K562 (cell line): ENCODE measurements around the gene ABHD17B. TPM values are rescaled to one million over a fixed set of nuclear protein-coding genes. Genes with fewer than 3 reads are reported as not detected.

ENCODE experiments used
- ATAC-seq: fragments of 200-7000 bp; cut with Tn5 transposase; 3 replicates; pipeline ENCODE4 v1.9.1; 2020; ENCODE audit warnings: moderate library complexity
- BruUV-seq: library from RNA; stranded (reverse); fragments of 400-500 nt; replicated peaks from 2 replicates; lab custom pipeline; 2021; lab: Mats Ljungman, UMichigan
- CTCF ChIA-PET: fragments of 300-600 bp; formaldehyde crosslinking; extraction: SDS; loops from one replicate; lab custom pipeline; 2021; ENCODE audit warnings: low intra/inter-chr PET ratio; lab: Yijun Ruan, JAX
- POLR2A ChIA-PET: fragments of 300-600, 350-650 bp; sonication (Branson Sonifier 250); formaldehyde crosslinking; extraction: SDS; loops from one replicate; lab custom pipeline; 2021; ENCODE audit warnings: antibody characterized with exemption, inconsistent platforms; lab: Yijun Ruan, JAX
- DNase-seq, 4 experiments: peaks; one replicate each; pipeline versions ENCODE4 v3.0.0 to v3.0.0-alpha.2; 2011 to 2018; ENCODE audit warnings: low spot score in 3 of 4, mixed read lengths in 3 of 4; ENCODE audit errors: extremely low read depth in 1 of 4
- FAIRE-seq: peaks from 2 replicates; lab custom pipeline; 2011; peaks lifted over from hg19 to GRCh38; lab: Jason Lieb, UNC
- H2AFZ ChIP-seq: 2 replicates; pipeline ENCODE4 v1.6.0; 2011; ENCODE audit warnings: low read depth, low read length, control low read depth, inconsistent platforms
- H3K27ac ChIP-seq: fragments of 200-600 bp; 3 replicates; pipeline ENCODE4 v1.8.0; 2011; ENCODE audit warnings: low read depth, mild to moderate bottlenecking, control low read depth, inconsistent platforms, low read length, moderate library complexity, mixed read lengths; ENCODE audit errors: extremely low read depth
- H3K27me3 ChIP-seq, 2 experiments: fragments of 300-600 bp in 1 of 2; 2 replicates in 1 of 2; 3 replicates in 1 of 2; pipeline versions ENCODE4 v1.6.0 to v1.8.0; 2011; ENCODE audit warnings: inconsistent platforms in 2 of 2, low read length in 2 of 2, mild to moderate bottlenecking in 1 of 2, mixed read lengths in 1 of 2, moderate library complexity in 1 of 2; ENCODE audit not compliant: control insufficient read depth in 2 of 2, insufficient read depth in 2 of 2
- H3K36me3 ChIP-seq: fragments of 300-600 bp; 3 replicates; pipeline ENCODE4 v1.8.0; 2011; ENCODE audit warnings: mild to moderate bottlenecking, low read length, inconsistent platforms; ENCODE audit not compliant: control insufficient read depth, insufficient read depth
- H3K4me1 ChIP-seq, 2 experiments: fragments of 200-600 bp in 1 of 2; replicated peaks in 1 of 2; 2 replicates in 1 of 2; 3 replicates in 1 of 2; pipeline versions ENCODE4 v1.5.1 to v1.8.0; 2011; ENCODE audit warnings: inconsistent platforms in 2 of 2, low read length in 2 of 2, mild to moderate bottlenecking in 1 of 2, mixed read lengths in 1 of 2, moderate library complexity in 1 of 2; ENCODE audit not compliant: control insufficient read depth in 2 of 2, insufficient read depth in 2 of 2
- H3K4me2 ChIP-seq: 2 replicates; pipeline ENCODE4 v1.6.1; 2011; ENCODE audit warnings: low read length, control low read depth, inconsistent platforms, mixed read lengths; ENCODE audit not compliant: insufficient read depth
- H3K4me3 ChIP-seq: fragments of 200-600 bp; sonication (generic), shearing (Covaris generic); 2 replicates; pipeline ENCODE4 v1.5.1; 2016; ENCODE audit warnings: control low read depth, inconsistent platforms
- H3K79me2 ChIP-seq: fragments of 200-600 bp; 3 replicates; pipeline ENCODE4 v1.8.0; 2011; ENCODE audit warnings: low read length, inconsistent platforms; ENCODE audit not compliant: control insufficient read depth, insufficient read depth
- H3K9ac ChIP-seq, 2 experiments: 2 replicates each; pipeline versions ENCODE4 v1.6.0 to v1.6.1; 2011; ENCODE audit warnings: low read depth in 2 of 2, low read length in 2 of 2, control low read depth in 1 of 2, inconsistent platforms in 1 of 2, mild to moderate bottlenecking in 1 of 2, mixed read lengths in 1 of 2; ENCODE audit not compliant: insufficient read depth in 1 of 2
- H3K9me1 ChIP-seq: one replicate; pipeline ENCODE4 v1.6.0; 2011; ENCODE audit warnings: inconsistent platforms, mild to moderate bottlenecking, low read length, moderate library complexity; ENCODE audit not compliant: control insufficient read depth, insufficient read depth
- H3K9me3 ChIP-seq: replicated peaks from 2 replicates; pipeline ENCODE4 v1.5.1; 2011; ENCODE audit warnings: low read depth, low read length, inconsistent platforms; ENCODE audit not compliant: control insufficient read depth, insufficient read depth
- H4K20me1 ChIP-seq: replicated peaks from 2 replicates; pipeline ENCODE4 v1.6.1; 2011; ENCODE audit warnings: low read length, inconsistent platforms, mixed read lengths; ENCODE audit not compliant: control insufficient read depth, insufficient read depth
- DIDO1 ChIP-seq: fragments of 450-650 bp; IDR thresholded peaks from 2 replicates; pipeline ENCODE4 v1.6.1; 2016; ENCODE audit warnings: low read depth, missing biosample characterization, missing genetic modification characterization
- FOXP1 ChIP-seq: sonication (generic); formaldehyde crosslinking; IDR thresholded peaks from 2 replicates; pipeline ENCODE4 v1.8.0; 2022; ENCODE audit warnings: mild to moderate bottlenecking, missing genetic modification reagents
- GATAD2A ChIP-seq: fragments of 450-650 bp; IDR thresholded peaks from 2 replicates; pipeline ENCODE4 v1.6.1; 2017
- NFYB ChIP-seq: IDR thresholded peaks from 2 replicates; pipeline ENCODE4 v1.6.1; 2011; ENCODE audit warnings: mild to moderate bottlenecking, moderate library complexity; ENCODE audit not compliant: insufficient read length; ENCODE audit errors: extremely low read depth
- SNAPC5 ChIP-seq: fragments of 250-450 bp; sonication (Bioruptor Pico); IDR thresholded peaks from 2 replicates; pipeline ENCODE4 v1.8.0; 2021; ENCODE audit warnings: moderate library complexity, mild to moderate bottlenecking, inconsistent platforms
- TGIF2 ChIP-seq: sonication (generic); formaldehyde crosslinking; IDR thresholded peaks from 2 replicates; pipeline ENCODE4 v1.8.1; 2022; ENCODE audit warnings: mild to moderate bottlenecking, missing genetic modification reagents, moderate library complexity
- ZNF146 ChIP-seq: IDR thresholded peaks from one replicate; pipeline ENCODE4 v1.6.1; 2018; ENCODE audit warnings: missing compliant biosample characterization; ENCODE audit not compliant: unreplicated experiment
- ZNF79 ChIP-seq: fragments of 250-450 bp; sonication (Bioruptor Pico); IDR thresholded peaks from 2 replicates; pipeline ENCODE4 v1.4.0; 2020; ENCODE audit warnings: low read depth, mild to moderate bottlenecking, moderate library complexity
- WGBS: fragments of 100-300 bp; shearing (Covaris generic); methylation state at CpG from one replicate; pipeline ENCODE4 v1.1.6; 2016; ENCODE audit warnings: low coverage, mixed read lengths; ENCODE audit not compliant: insufficient coverage; ENCODE audit errors: missing lambda C conversion rate; 5-methylcytosine and 5-hydroxymethylcytosine counted together
- in situ Hi-C: fragments of 300-500 bp; cut with MboI; formaldehyde crosslinking; loops from 4 replicates; pipeline ENCODE4 v1.15.0; 2018; ENCODE audit warnings: inconsistent platforms, mixed read lengths
- intact Hi-C: fragments of 100-400 bp; cut with micrococcal nuclease; formaldehyde crosslinking; loops from 2 replicates; pipeline ENCODE4 v1.14.2; 2022
- polyA plus RNA-seq, 8 experiments: library from polyadenylated mRNA; depleted of rRNA in 4 of 8; stranded (reverse) in 5 of 8; unstranded in 3 of 8; fragments of >200 nt; fragmentation: Nextera tagmentation in 2 of 8; fragmentation: Illumina TruSeq in 1 of 8; extraction: Ambion mirVana in 2 of 8; extraction: Trizol in 1 of 8; gene quantifications; 2 replicates each; pipeline versions ENCODE4 v1.2.1 to v1.2.3, GENCODE V29; 2011 to 2014; ENCODE audit warnings: inconsistent platforms in 1 of 8, missing spikeins in 1 of 8
- total RNA-seq, 7 experiments: library from RNA; depleted of rRNA in 6 of 7; stranded (reverse); fragments of >200 nt in 6 of 7; fragmentation: Illumina TruSeq in 2 of 7; extraction: Trizol in 2 of 7; gene quantifications; 2 replicates each; pipeline versions ENCODE4 v1.2.1 to v1.2.3, GENCODE V29; 2011 to 2021; ENCODE audit warnings: low replicate concordance in 1 of 7
- TF ChIP-seq, protein P1 (sequence below), 2 experiments: fragments of 450-650 bp in 1 of 2; sonication (generic) in 1 of 2; formaldehyde crosslinking in 1 of 2; IDR thresholded peaks; 2 replicates each; pipeline versions ENCODE4 v1.7.1 to v1.9.0; 2016 to 2022; ENCODE audit warnings: inconsistent platforms in 1 of 2, mild to moderate bottlenecking in 1 of 2, missing genetic modification reagents in 1 of 2

ABHD17B gene
- total and polyA plus RNA-seq, 9 of the 15 experiments (the other 6 are each of a cell fraction or from before 2014, with no cell fraction given): 1.9 to 13.4 (median 10.1) TPM

DNA sequence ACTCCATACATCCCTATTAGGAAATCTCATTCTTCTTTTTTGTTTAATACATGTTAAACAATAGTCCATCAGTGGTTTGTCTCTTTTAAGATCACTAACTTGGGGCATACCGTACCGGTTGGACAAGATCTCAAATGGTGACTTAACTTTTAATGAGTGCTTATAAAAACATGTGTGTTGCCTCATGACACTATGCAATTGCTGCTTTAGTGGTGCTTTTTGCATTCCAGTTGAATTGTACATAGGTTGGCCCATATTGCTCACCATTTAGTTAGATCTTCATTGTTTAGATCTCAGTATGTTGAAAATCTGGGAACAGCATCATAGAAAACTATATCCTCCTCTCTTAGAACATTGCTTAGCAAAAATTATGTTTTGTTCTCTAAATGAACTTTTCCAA lies 18.2 kb upstream of the ABHD17B start:
- in situ Hi-C loops: no loop called here

GRCh38 chr9:71928806-71929205 lies 17.8 kb upstream of the ABHD17B start:
- H3K9ac ChIP-seq: no peak overlapping the region
- POLR2A ChIA-PET: interaction anchor here (2.5 kb wide), 1 partner anchor 18 kb away, joined by 7 read pairs; the partner anchor contains the start of genes ABHD17B and C9orf85
- H3K9me3 ChIP-seq: no peaks in the 10 kb centered on the region
- no peaks in the 10 kb centered on the region for H3K27me3 ChIP-seq
- DNase-seq (no peak), ATAC-seq (no peak), FAIRE-seq (no peak)
- BruUV-seq: no TSS peak
- no peak overlapping the region for H3K4me2 ChIP-seq
- no peaks in the 10 kb centered on the region; the same call in 2 of the 3 replicates for H3K79me2 ChIP-seq
- no peaks in the 10 kb centered on the region for H4K20me1 ChIP-seq
- in situ Hi-C loops (no loop called here), intact Hi-C loops (no loop called here)
- H3K4me3 ChIP-seq: no peak overlapping the region
- no peaks in the 10 kb centered on the region for H3K9me1 ChIP-seq
- CTCF ChIA-PET: no interaction called here
- no peak overlapping the region for H3K27ac ChIP-seq
- no peak overlapping the region for H2AFZ ChIP-seq
- no peaks in the 10 kb centered on the region for H3K36me3 ChIP-seq
- no peaks in the 10 kb centered on the region for H3K4me1 ChIP-seq
- WGBS: 100% methylated on average over 2 of the region's 2 CpGs
- TF ChIP-seq, protein P1, sequence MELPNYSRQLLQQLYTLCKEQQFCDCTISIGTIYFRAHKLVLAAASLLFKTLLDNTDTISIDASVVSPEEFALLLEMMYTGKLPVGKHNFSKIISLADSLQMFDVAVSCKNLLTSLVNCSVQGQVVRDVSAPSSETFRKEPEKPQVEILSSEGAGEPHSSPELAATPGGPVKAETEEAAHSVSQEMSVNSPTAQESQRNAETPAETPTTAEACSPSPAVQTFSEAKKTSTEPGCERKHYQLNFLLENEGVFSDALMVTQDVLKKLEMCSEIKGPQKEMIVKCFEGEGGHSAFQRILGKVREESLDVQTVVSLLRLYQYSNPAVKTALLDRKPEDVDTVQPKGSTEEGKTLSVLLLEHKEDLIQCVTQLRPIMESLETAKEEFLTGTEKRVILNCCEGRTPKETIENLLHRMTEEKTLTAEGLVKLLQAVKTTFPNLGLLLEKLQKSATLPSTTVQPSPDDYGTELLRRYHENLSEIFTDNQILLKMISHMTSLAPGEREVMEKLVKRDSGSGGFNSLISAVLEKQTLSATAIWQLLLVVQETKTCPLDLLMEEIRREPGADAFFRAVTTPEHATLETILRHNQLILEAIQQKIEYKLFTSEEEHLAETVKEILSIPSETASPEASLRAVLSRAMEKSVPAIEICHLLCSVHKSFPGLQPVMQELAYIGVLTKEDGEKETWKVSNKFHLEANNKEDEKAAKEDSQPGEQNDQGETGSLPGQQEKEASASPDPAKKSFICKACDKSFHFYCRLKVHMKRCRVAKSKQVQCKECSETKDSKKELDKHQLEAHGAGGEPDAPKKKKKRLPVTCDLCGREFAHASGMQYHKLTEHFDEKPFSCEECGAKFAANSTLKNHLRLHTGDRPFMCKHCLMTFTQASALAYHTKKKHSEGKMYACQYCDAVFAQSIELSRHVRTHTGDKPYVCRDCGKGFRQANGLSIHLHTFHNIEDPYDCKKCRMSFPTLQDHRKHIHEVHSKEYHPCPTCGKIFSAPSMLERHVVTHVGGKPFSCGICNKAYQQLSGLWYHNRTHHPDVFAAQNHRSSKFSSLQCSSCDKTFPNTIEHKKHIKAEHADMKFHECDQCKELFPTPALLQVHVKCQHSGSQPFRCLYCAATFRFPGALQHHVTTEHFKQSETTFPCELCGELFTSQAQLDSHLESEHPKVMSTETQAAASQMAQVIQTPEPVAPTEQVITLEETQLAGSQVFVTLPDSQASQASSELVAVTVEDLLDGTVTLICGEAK (IDR thresholded peaks at IDR 0.05): no peak
- TF ChIP-seq, protein P1 (CRISPR knock-in tag; IDR thresholded peaks at IDR 0.05): no peak
- TF ChIP-seq DIDO1 (tag): no peak
- TF ChIP-seq ZNF79 (CRISPR knock-in tag): no peak
- TF ChIP-seq GATAD2A: no peak
- TF ChIP-seq TGIF2 (CRISPR knock-in tag): no peak

More for the DNA sequence above, 18.2 kb upstream of the ABHD17B start:
- DNase-seq (no peak), ATAC-seq (no peak), FAIRE-seq (no peak)
- 92% methylated on average over 2 of the region's 2 CpGs for WGBS
- intact Hi-C loops: no loop called here
- ChIA-PET CTCF (no interaction called here), POLR2A (no interaction called here)
- H3K4me3 ChIP-seq: no peak overlapping the region
- H2AFZ ChIP-seq: no peak overlapping the region
- H3K79me2 ChIP-seq: no peaks in the 10 kb centered on the region; the same call in 2 of the 3 replicates
- no peaks in the 10 kb centered on the region for H3K36me3 ChIP-seq
- H3K27ac ChIP-seq: no peak overlapping the region
- TF ChIP-seq NFYB (no peak), ZNF146 (CRISPR knock-in tag) (no peak), SNAPC5 (CRISPR knock-in tag) (no peak), FOXP1 (CRISPR knock-in tag) (no peak)
- no peaks in the 10 kb centered on the region for H3K27me3 ChIP-seq
- H4K20me1 ChIP-seq: no peaks in the 10 kb centered on the region
- no peaks in the 10 kb centered on the region for H3K9me3 ChIP-seq
- no peak overlapping the region for H3K9ac ChIP-seq
- H3K9me1 ChIP-seq: no peaks in the 10 kb centered on the region
- H3K4me2 ChIP-seq: no peak overlapping the region
- no peaks in the 10 kb centered on the region for H3K4me1 ChIP-seq
- BruUV-seq: no TSS peak
